Inflammatory macrophage (primary cell): Measurements from ENCODE around the gene ADH6.
"Not testable (repeated sequence)": the region's sequence is repeated elsewhere in the genome, so short reads cannot be mapped to it uniquely, and the experiment has no call there.

ENCODE experiments used
- DNase-seq, 2 donors: peaks; one replicate each; pipeline ENCODE4 v3.0.0-alpha.2; 2020 to 2022
- total RNA-seq, 18 experiments: gene quantifications; one replicate each; lab custom pipeline; 2026; ENCODE audit warnings: mixed read lengths in 6 of 18, inconsistent platforms in 2 of 18; lab: John Stamatoyannopoulos, UW

Gene ADH6
- total RNA-seq, result 0 to 0.07 (median 0) reads per million in 18 experiments

GRCh38 chr4:99219072-99219471 lies at the start of gene ADH6:
Gene ADH6 (minus strand): TSS chr4:99219246. CDS start chr4:99219152, 94 bp downstream.
- DNase-seq, result no peak

- DNase-seq, result no peak
Observed at GRCh38 chr4:99264927-99265326, 45.9 kb upstream of the ADH6 start.

GRCh38 chr4:99252746-99253145 lies 33.7 kb upstream of the ADH6 start:
- no peak for DNase-seq

GRCh38 chr4:99248714-99249113 lies 29.7 kb upstream of the ADH6 start:
- no peak for DNase-seq

GRCh38 chr4:99235955-99236354 lies 16.9 kb upstream of the ADH6 start:
- DNase-seq, result no peak

GRCh38 chr4:99234331-99235010 lies 15.4 kb upstream of the ADH6 start:
- DNase-seq, result no peak

GRCh38 chr4:99233397-99233796 lies 14.4 kb upstream of the ADH6 start:
- not testable (repeated sequence) for DNase-seq

GRCh38 chr4:99228706-99229105 lies 9.7 kb upstream of the ADH6 start:
- DNase-seq, result not testable (repeated sequence)

- not testable (repeated sequence) for DNase-seq
Observed at GRCh38 chr4:99227646-99228045, 8.6 kb upstream of the ADH6 start.

- DNase-seq, result no peak
Observed at GRCh38 chr4:99221980-99222379, 2.9 kb upstream of the ADH6 start.

- no peak for DNase-seq
Observed at GRCh38 chr4:99219479-99219878, 433 bp upstream of the ADH6 start.

GRCh38 chr4:99215521-99215920 lies 3.5 kb downstream of the ADH6 start:
- DNase-seq, result no peak

- no peak for DNase-seq
Observed at GRCh38 chr4:99210789-99211188, 8.3 kb downstream of the ADH6 start.

GRCh38 chr4:99209671-99210070 lies 9.4 kb downstream of the ADH6 start:
- DNase-seq, result no peak

GRCh38 chr4:99208719-99209075 lies 10.3 kb downstream of the ADH6 start:
- no peak for DNase-seq

GRCh38 chr4:99207911-99208718 lies 10.9 kb downstream of the ADH6 start:
- DNase-seq, result no peak

GRCh38 chr4:99207069-99207743 lies 11.8 kb downstream of the ADH6 start:
- DNase-seq, result no peak

- no peak for DNase-seq
Observed at GRCh38 chr4:99205153-99205979, 13.7 kb downstream of the ADH6 start.

GRCh38 chr4:99202536-99202935 lies 16.5 kb downstream of the ADH6 start:
- DNase-seq, result no peak

GRCh38 chr4:99202094-99202493 lies 17.0 kb downstream of the ADH6 start:
- DNase-seq, result no peak

- DNase-seq, result no peak
Observed at GRCh38 chr4:99201690-99202089, 17.4 kb downstream of the ADH6 start.

- DNase-seq, result no peak
Observed at GRCh38 chr4:99200138-99200537, 18.9 kb downstream of the ADH6 start.

GRCh38 chr4:99190336-99190735 lies 28.7 kb downstream of the ADH6 start:
- no peak for DNase-seq
